DOHH2 (cell line): ENCODE results near the gene PHGDH.

Experiments used
- EZH2phosphoT487 ChIP-seq: fragments of 200-600 bp; sonication (generic); IDR thresholded peaks from 2 replicates; pipeline ENCODE4 v1.6.1; 2017; ENCODE audit warnings: borderline replicate concordance, mild to moderate bottlenecking, antibody characterized with exemption, low read length, moderate library complexity, mixed read lengths
- TF ChIP-seq, protein P1 (sequence below): fragments of 200-600 bp; sonication (generic); IDR thresholded peaks from one replicate; pipeline ENCODE4 v1.5.1; 2014; ENCODE audit warnings: antibody characterized with exemption, mild to moderate bottlenecking, low read depth, low read length; ENCODE audit not compliant: poor library complexity, severe bottlenecking

DNA sequence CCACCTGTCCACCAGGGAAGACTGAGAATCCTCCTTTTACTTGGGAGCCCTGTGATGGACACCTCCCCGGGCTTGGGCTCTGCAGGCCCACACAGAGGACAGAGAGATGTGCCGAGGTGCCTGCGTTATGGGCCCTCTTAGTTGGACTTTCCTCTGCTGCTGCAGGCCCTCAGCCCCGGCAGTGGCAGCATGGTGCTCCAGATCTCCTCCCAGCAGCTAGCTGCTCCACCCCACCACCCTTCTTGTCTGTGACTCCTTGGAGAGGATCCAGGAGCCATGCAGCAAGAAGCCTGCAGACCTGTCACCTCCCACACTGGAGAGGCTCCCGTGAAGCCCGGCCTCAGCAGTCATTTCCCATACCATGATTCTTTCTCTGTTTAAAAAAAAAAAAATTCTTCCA is 27.4 kb downstream of the PHGDH start:
- TF ChIP-seq, protein P1, sequence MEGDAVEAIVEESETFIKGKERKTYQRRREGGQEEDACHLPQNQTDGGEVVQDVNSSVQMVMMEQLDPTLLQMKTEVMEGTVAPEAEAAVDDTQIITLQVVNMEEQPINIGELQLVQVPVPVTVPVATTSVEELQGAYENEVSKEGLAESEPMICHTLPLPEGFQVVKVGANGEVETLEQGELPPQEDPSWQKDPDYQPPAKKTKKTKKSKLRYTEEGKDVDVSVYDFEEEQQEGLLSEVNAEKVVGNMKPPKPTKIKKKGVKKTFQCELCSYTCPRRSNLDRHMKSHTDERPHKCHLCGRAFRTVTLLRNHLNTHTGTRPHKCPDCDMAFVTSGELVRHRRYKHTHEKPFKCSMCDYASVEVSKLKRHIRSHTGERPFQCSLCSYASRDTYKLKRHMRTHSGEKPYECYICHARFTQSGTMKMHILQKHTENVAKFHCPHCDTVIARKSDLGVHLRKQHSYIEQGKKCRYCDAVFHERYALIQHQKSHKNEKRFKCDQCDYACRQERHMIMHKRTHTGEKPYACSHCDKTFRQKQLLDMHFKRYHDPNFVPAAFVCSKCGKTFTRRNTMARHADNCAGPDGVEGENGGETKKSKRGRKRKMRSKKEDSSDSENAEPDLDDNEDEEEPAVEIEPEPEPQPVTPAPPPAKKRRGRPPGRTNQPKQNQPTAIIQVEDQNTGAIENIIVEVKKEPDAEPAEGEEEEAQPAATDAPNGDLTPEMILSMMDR: no peak
- TF ChIP-seq EZH2phosphoT487: no peak
